Activated naive CD4-positive, alpha-beta T cell treated with anti-CD3 and anti-CD28 coated beads, Interleukin-2, amount 10 ng/mL, durations not matched to agents 7 days and 5 days (primary cell): ENCODE data around the gene LCN9.

Experiments used
- CTCF ChIA-PET: fragments of 350-600 bp; sonication (Branson Sonifier 250); formaldehyde crosslinking; loops from one replicate; lab custom pipeline; 2021; ENCODE audit warnings: antibody characterized with exemption; lab: Charles Lee
- DNase-seq: peaks from one replicate; pipeline ENCODE4 v3.0.0-alpha.2; 2020
- H3K27ac Mint-ChIP-seq: one replicate; pipeline ENCODE4 v1.8.0; 2021; ENCODE audit warnings: mild to moderate bottlenecking, moderate library complexity, mixed read lengths
- H3K27me3 Mint-ChIP-seq: one replicate; pipeline ENCODE4 v1.8.0; 2021; ENCODE audit warnings: mild to moderate bottlenecking, mixed read lengths
- H3K36me3 Mint-ChIP-seq: one replicate; pipeline ENCODE4 v1.8.0; 2021; ENCODE audit warnings: mixed read lengths
- H3K4me1 Mint-ChIP-seq: one replicate; pipeline ENCODE4 v1.8.0; 2021; ENCODE audit warnings: mixed read lengths
- H3K4me3 Mint-ChIP-seq: one replicate; pipeline ENCODE4 v1.8.0; 2021; ENCODE audit warnings: mild to moderate bottlenecking, moderate library complexity, mixed read lengths
- H3K9me3 Mint-ChIP-seq: one replicate; pipeline ENCODE4 v1.8.0; 2021; ENCODE audit warnings: mixed read lengths

Gene LCN9

GRCh38 chr9:135705376-135705775, 42.3 kb downstream of the LCN9 start:
- peaks cover 12% of the 10 kb centered on the region for H3K27me3 Mint-ChIP-seq
- CTCF ChIA-PET = no interaction called here
- no peak overlapping the region for H3K4me3 Mint-ChIP-seq
- no peak for DNase-seq
- no peaks in the 10 kb centered on the region for H3K36me3 Mint-ChIP-seq
- H3K9me3 Mint-ChIP-seq = no peaks in the 10 kb centered on the region
- no peaks in the 10 kb centered on the region for H3K4me1 Mint-ChIP-seq
- no peak overlapping the region for H3K27ac Mint-ChIP-seq

GRCh38 chr9:135706288-135706687, 43.2 kb downstream of the LCN9 start:
- no peak overlapping the region for H3K4me3 Mint-ChIP-seq
- no peaks in the 10 kb centered on the region for H3K36me3 Mint-ChIP-seq
- H3K4me1 Mint-ChIP-seq = no peaks in the 10 kb centered on the region
- peaks cover 12% of the 10 kb centered on the region for H3K27me3 Mint-ChIP-seq
- CTCF ChIA-PET = no interaction called here
- DNase-seq = no peak
- H3K9me3 Mint-ChIP-seq = no peaks in the 10 kb centered on the region
- no peak overlapping the region for H3K27ac Mint-ChIP-seq

- no peak overlapping the region for H3K4me3 Mint-ChIP-seq
- DNase-seq = no peak
- H3K36me3 Mint-ChIP-seq = no peaks in the 10 kb centered on the region
- CTCF ChIA-PET = no interaction called here
- H3K9me3 Mint-ChIP-seq = no peaks in the 10 kb centered on the region
- H3K27me3 Mint-ChIP-seq = peaks cover 18% of the 10 kb centered on the region
- H3K4me1 Mint-ChIP-seq = no peaks in the 10 kb centered on the region
- no peak overlapping the region for H3K27ac Mint-ChIP-seq
Measured at GRCh38 chr9:135707252-135708138, 44.4 kb downstream of the LCN9 start.

- Mint-ChIP-seq H3K27me3 (peaks cover 18% of the 10 kb centered on the region), H3K27ac (no peak overlapping the region), H3K4me3 (no peak overlapping the region), H3K4me1 (no peaks in the 10 kb centered on the region), H3K36me3 (no peaks in the 10 kb centered on the region), H3K9me3 (no peaks in the 10 kb centered on the region)
- CTCF ChIA-PET = no interaction called here
- DNase-seq = no peak
Measured at GRCh38 chr9:135708164-135708563, 45.1 kb downstream of the LCN9 start.

- H3K4me3 Mint-ChIP-seq = no peak overlapping the region
- DNase-seq = no peak
- peaks cover 39% of the 10 kb centered on the region for H3K27me3 Mint-ChIP-seq
- H3K9me3 Mint-ChIP-seq = no peaks in the 10 kb centered on the region
- CTCF ChIA-PET = no interaction called here
- H3K4me1 Mint-ChIP-seq = no peaks in the 10 kb centered on the region
- H3K36me3 Mint-ChIP-seq = no peaks in the 10 kb centered on the region
- H3K27ac Mint-ChIP-seq = no peak overlapping the region
Measured at GRCh38 chr9:135711391-135711790, 48.3 kb downstream of the LCN9 start.

- Mint-ChIP-seq H3K27me3 (peaks cover 39% of the 10 kb centered on the region), H3K4me1 (no peaks in the 10 kb centered on the region), H3K4me3 (no peak overlapping the region), H3K9me3 (no peaks in the 10 kb centered on the region), H3K36me3 (no peaks in the 10 kb centered on the region), H3K27ac (no peak overlapping the region)
- CTCF ChIA-PET = no interaction called here
- no peak for DNase-seq
Measured at GRCh38 chr9:135711881-135712280, 48.8 kb downstream of the LCN9 start.

GRCh38 chr9:135712613-135713295, 49.6 kb downstream of the LCN9 start:
- H3K36me3 Mint-ChIP-seq = no peaks in the 10 kb centered on the region
- H3K27me3 Mint-ChIP-seq = peaks cover 39% of the 10 kb centered on the region
- CTCF ChIA-PET = no interaction called here
- no peak overlapping the region for H3K4me3 Mint-ChIP-seq
- no peak overlapping the region for H3K27ac Mint-ChIP-seq
- no peaks in the 10 kb centered on the region for H3K9me3 Mint-ChIP-seq
- no peaks in the 10 kb centered on the region for H3K4me1 Mint-ChIP-seq
- no peak for DNase-seq

- no peak overlapping the region for H3K4me3 Mint-ChIP-seq
Measured at GRCh38 chr9:135714242-135715055, 51.3 kb downstream of the LCN9 start.

GRCh38 chr9:135715056-135715595, 52.0 kb downstream of the LCN9 start:
- DNase-seq = no peak
- CTCF ChIA-PET = no interaction called here
- H3K27me3 Mint-ChIP-seq = peaks cover 39% of the 10 kb centered on the region
- no peak overlapping the region for H3K4me3 Mint-ChIP-seq
- H3K36me3 Mint-ChIP-seq = no peaks in the 10 kb centered on the region
- no peaks in the 10 kb centered on the region for H3K4me1 Mint-ChIP-seq
- no peaks in the 10 kb centered on the region for H3K9me3 Mint-ChIP-seq
- H3K27ac Mint-ChIP-seq = no peak overlapping the region

More at GRCh38 chr9:135714242-135715055, 51.3 kb downstream of the LCN9 start:
- Mint-ChIP-seq H3K36me3 (no peaks in the 10 kb centered on the region), H3K4me1 (no peaks in the 10 kb centered on the region), H3K27ac (no peak overlapping the region), H3K27me3 (peaks cover 39% of the 10 kb centered on the region), H3K9me3 (no peaks in the 10 kb centered on the region)
- peak; percentile 29 for DNase-seq
- CTCF ChIA-PET = no interaction called here

- Mint-ChIP-seq H3K36me3 (no peaks in the 10 kb centered on the region), H3K27me3 (peaks cover 39% of the 10 kb centered on the region), H3K4me3 (no peak overlapping the region), H3K4me1 (no peaks in the 10 kb centered on the region), H3K9me3 (no peaks in the 10 kb centered on the region), H3K27ac (no peak overlapping the region)
- CTCF ChIA-PET = no interaction called here
- DNase-seq = no peak
Measured at GRCh38 chr9:135716045-135716444, 52.9 kb downstream of the LCN9 start.
